COLO668 (cell line): ENCODE measurements around the gene IL17B.

Experiments
- DNase-seq: peaks from one replicate; lab custom pipeline; 2025; ENCODE audit not compliant: unreplicated experiment; lab: John Stamatoyannopoulos, UW

Gene IL17B

DNA sequence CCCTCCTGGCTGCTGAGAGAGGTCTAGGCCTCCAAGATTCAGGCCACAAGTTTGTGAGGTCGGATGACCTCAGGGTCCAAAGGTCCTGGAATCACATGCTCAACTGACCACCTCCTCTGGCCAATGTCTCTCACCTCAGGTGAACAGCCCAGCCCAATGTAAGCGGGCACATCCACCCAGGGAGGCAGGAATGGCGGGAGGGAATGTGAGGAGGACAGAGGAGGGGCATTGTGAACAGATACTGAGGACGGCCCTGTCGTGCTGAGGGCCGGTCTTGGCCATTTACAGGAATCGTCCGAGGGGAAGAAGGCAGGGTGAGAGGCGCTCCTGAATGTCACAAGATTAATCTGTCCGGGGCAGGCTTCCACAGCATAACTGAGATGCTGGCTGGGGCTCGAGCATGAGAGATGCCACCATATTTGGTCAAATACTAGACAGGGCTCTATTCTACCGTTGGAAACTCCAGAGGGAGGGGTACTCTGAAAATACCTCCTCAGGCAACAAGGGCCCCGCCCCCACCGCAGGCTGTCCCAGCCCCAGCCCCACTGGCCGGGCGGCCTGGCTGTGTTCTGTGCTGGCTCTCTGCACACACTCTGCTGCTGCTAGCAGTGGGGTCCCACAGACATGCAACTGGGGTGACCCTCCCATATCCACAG, 1.5 kb upstream of the IL17B start:
- DNase-seq, result no peak

DNA sequence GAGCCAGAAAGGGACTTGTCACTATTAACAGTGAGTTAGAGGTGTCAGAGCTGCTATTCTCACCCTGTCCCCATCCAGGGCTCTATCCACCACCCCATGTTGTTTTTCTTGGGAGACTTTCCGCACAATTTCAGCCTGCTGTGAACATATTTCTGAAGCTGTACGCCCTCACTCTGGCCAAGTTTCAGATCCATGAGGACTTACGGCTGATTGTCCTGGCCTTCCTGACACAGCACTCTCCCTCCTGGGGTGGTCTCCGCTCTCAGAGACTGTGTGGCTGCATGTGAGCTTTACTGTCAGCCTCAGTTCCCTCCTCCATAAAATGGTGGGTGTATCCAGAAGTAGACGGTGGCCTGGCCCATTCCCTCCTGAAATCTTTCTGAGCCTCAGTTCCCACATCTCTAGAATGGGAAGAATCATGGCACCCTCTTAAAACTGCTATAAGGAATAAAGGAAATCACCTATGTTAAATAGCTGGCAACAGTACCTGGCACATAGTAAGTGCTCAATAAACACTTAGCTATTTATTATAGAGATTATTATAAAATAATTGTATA, 804 bp upstream of the IL17B start:
- DNase-seq, result no peak

DNA sequence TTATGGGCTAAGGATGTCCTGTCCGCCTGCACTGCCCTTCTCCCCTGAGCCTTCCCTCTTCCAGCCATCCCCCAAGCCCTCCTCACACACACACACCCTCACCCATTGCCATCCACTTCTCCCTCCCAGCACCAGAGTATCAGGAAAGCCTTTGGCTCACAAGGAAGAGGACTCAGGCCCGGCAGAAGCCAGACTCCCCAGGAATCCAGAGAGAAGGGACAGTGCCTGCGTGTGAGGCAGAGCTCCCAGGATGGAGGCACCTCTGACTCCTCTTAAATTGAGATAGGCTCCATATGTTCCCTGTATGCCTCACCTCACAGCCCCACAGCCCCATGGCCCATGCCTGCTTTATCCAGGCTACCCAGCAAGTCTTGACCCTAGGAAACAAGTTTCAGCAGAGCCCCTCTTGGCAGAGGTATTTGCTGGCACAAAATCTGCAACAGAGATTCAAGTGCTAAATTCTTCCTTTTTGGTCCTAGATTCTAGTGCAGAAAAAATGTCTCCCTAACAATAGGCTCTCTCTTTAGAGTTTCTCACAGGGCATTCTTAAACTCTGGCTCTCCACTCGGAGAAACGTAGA, 761 bp downstream of the IL17B start:
- DNase-seq, result no peak

DNA sequence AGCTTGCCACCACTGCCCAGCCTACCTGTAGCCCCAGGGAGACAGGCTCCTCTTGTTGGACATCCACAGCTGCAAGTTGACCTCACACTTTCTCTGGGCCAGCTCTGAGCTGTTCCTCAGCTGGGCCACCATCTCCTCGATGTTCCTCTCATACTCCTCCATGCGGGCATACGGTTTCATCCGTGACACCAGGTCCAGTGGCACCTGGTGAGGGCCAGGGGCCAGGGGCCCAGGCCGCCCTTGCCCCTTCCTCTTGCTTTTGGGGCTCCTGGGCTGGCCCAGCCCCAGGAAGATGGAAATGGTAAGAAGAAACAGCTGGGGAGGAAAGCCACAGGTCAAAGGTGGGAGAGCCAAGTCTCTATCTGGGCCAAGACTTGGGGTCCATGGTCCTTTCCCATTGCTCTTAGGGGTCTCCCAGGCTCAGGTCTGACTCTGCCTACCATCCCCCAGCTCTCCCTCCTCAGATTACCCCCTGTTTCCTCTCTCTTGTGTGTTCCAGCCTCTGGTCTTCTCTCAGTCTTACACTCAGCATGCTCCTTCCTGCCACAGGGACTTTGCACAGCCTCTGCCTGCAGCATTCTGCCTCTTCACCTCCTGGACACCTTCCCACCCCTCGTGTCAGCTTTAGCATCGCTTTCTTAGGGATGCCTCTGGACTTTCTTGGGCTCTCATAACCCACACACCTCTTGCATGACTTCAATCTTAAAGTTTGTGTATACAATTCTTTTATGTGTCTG, 2.2 kb downstream of the IL17B start:
- DNase-seq, result no peak

DNA sequence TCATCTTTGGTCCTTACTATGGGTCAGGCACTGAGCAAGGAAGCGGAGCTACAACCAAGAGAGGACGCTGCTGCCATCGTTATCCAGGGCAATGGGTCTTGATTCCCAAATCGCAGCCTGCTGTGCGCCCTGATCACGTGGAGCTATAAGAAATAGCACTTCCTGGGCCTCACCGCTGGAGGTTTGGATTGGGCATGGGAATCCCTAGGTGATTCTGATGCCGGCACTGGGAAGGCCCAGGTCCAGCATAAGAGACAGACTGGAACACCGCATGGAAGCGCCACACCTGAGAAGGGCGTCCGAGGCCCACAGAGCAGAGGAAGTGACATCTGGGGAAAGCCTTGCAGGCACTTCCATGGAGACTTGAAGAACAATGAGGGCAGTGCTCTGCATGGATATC, 3.0 kb downstream of the IL17B start:
- no peak for DNase-seq

DNA sequence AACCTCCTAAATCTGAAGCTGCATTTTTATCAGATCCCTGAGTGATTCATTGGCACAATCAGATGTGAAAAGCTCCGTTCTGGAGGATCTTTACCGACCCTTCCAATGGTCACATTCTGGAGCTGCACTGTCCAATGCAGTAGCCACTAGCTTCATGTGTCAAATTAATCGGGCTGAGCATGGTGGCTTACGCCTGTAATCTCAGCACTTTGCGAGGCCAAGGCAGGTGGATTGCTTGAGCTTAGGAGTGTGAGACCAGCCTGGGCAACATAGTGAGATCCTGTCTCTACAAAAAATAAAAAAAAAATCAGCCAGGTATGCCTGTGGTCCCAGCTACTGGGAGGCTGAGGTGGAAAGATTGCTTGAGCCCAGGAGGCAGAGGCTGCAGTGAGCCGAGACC, 3.7 kb downstream of the IL17B start:
- no peak for DNase-seq

DNA sequence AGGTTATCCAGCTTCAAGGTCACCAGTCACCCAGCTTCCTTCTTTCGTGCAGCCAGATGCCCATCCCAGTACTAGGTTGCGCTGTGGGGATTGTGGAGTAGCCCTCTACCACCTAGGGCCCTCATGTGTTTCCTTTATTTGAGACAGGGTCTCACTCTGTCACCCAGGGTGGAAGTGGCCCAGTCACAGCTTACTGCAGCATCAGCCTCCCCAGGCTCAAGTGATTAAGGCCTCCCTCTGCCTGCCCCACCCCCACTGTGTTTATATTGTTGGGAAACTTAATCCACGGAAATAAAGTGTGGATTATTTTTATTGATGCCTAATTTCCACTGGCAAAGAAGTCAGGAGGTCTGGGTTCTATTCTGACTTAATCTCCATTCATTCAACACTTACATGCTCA, 4.3 kb downstream of the IL17B start:
- DNase-seq, result no peak

DNA sequence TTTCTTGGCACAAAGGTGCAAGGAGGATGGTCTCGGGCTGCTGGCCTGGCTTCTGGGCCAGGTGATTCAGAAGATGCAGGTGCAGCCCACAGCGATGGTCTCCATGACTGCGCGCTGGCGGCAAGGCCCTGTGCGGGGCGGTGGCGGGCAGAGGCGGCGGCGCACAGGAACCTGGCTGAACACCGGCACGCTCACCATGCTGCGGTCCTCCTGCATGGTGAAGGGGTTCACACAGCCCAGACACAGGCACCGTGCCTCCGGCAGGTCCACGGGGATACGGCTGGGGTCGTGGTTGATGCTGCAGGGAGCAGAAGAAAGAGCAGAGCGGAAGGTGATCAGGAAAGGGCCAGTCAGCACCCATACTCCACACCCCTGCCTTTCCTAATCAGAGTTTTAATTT, 4.8 kb downstream of the IL17B start:
- DNase-seq, result no peak

DNA sequence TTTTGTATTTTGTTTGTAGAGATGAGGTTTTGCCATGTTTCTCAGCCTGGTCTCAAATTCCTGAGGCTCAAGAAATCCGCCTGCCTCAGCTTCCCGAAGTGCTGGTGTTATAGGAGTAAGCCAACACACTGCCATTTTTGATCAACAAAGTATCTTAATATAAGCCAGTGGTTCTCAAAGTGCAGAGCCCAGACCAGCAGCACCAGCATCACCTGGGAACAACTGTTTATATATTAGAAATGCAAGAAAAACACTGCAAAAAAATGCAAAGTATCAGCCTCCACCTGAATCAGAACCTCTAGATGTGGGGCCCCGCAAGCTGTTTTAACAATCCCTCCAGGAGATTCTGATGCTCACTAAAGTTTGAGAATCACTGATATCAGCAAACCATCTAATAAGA, 6.2 kb downstream of the IL17B start:
- no peak for DNase-seq

DNA sequence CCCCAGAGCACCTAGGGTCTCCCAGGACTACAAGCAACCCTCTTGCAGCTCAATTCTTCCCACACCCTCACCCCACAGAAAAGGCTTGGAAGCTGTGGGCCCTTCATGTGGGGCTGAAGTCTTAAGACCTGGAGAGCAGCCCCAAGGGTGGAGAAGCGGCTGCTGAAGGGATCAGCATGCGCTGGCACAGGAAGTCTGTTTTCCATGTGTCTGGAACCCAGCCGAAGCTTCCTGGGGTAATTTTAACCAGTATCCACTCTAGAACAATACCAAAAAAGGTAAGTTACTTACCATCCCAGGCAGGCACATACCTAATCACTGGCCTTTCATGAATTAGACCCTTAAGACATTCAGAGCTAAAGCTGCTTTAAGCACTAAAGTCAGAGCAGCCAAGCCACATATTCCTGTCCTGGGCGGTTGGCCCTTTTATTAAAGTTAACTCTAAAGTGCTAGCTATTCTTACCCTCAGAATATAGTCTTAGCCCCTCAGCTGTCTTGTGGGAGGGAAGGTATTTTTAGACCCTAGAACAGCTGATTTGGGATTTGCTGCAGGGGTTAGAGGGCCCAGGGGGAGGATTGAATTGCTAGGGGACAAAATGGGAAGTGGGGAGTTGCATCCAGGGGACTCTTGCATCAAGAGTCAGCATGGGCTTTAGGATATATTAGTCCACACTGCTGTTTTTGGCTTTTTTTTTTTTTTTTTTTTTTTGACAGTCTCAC, 6.9 kb downstream of the IL17B start:
- DNase-seq, result no peak

DNA sequence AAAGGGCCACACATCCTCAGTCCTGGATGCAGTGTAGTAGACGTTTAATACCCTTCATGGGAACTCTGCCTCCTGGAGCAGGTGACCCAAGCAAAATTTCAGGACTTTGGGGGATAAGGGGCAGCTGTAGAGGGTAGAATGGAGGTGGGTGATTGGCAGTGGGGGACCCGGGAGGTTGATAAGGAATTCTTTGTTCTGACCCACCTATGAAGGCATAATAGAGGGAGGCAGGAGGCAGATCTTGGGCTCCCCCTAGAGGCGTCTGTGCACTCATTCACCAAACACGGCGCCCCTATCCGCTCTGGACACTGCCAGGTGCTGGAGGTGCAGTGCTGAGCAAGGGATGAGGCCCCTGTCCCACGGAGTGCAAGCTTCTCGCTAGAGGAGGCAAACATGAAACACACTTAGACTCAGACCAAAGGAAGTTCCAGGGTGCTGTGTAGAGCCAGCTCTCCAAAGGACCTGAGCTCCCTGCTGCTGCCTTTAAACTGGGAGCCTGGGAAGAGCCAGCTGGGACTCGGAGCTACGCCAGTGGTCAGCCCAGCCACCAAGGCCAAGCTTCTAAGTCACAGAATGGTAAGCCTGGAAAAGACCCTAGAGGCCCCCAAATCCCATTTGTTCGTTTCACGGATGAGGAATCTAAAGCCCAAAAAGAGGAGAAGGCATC, 7.7 kb downstream of the IL17B start:
- DNase-seq, result peak; percentile 61

DNA sequence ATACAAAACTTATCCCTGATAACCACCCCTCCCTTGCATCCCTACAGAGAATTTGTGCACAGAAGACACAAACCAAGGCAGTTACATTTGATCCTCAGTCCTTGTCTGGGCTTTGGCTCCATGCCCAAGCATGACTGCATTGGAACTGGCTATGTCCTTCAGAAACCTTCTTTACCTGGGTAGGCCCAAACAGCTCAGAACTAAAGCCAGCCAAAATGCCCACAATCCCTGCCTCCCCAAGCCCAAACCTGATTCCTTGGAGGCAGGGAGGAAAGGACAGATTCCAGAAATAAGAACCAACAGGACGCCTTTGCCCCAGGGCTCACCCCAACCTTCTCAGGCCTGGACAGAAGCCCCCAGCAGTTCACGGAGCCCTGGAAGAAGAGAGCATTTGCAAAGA, 8.2 kb downstream of the IL17B start:
- no peak for DNase-seq

DNA sequence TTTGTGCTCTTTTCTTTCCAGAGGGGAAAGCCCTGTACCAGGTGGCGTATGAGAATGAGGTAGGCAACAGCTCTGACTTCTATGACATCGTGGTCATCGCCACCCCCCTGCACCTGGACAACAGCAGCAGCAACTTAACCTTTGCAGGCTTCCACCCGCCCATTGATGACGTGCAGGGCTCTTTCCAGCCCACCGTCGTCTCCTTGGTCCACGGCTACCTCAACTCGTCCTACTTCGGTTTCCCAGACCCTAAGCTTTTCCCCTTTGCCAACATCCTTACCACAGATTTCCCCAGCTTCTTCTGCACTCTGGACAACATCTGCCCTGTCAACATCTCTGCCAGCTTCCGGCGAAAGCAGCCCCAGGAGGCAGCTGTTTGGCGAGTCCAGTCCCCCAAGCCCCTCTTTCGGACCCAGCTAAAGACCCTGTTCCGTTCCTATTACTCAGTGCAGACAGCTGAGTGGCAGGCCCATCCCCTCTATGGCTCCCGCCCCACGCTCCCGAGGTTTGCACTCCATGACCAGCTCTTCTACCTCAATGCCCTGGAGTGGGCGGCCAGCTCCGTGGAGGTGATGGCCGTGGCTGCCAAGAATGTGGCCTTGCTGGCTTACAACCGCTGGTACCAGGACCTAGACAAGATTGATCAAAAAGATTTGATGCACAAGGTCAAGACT, 11.0 kb downstream of the IL17B start:
- no peak for DNase-seq

DNA sequence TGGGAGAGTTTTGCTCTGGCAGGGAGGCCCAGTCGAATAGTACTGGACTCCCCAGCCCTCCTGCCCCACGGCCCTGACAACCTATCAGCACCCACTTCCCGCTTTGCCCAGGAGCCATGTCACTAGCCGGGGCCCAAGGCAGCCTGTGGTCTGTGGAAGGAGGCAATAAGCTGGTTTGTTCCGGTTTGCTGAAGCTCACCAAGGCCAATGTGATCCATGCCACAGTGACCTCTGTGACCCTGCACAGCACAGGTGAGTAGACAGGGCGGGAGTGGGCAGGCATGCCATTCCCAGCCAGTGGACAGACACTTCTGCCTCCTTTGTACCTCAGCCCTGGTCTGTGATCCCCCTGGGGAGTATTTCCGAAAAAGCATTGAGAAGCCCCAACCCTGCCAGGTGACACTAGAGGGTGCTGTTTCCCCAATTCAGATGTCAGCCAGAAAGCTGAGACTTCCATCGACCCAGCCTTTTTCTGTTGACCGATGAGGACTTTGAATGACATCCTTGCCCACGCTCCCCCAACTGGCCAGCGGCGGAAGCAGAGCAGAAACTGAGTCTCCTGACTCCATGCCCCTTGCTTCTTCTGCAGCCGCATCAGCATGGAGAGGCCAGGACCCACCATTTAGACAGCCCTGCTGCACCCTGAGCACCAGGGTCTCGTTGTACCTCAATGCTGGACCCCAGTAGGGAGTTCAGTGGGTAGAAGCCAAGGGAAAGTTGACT, 11.7 kb downstream of the IL17B start:
- DNase-seq, result peak; percentile 29

DNA sequence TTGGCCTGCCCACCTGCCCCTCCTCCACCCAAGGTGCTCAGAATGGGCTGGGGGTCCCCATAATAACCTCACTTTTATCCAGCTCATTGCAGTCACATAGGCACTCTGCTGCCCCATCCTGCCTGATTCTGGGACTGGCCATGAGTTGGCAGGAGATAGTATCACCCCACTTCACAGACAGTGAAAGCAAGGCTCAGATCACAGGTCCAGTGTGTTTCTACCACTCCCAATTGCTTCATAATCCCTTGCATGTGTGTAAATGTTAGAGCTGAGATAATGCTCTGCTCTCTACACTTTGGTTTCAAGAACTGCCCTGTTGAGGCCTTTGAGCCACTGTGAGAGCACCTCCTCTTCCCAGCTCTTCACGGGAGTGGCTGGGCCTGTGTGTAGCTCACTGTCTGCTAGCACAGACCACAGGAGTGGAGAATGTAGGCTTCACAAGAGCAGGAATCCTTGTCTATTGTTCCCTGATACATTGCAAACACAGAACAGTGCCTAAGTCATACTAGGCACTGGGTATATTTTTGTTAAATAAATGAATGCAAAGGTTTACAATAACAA, 12.8 kb downstream of the IL17B start:
- DNase-seq, result no peak

DNA sequence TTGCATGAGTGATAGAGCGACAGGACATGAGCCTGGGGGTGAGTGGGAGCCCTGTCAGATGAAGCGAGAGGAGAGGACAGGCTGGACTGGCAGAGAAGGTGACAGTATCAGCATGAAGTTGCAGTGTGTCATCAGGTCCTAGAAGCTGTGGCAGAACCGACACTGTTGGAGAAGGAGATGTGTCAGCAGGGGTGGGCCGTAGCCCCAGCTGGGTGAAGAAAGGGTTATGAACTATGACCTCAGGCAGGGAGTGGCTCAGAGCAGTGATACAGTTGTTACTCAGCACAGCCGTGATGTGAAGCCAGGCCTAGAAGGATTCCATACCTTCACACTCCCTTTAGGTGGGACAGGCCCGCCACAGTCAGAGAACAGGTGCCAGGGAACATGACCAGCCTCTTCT, 13.7 kb downstream of the IL17B start:
- DNase-seq, result no peak

DNA sequence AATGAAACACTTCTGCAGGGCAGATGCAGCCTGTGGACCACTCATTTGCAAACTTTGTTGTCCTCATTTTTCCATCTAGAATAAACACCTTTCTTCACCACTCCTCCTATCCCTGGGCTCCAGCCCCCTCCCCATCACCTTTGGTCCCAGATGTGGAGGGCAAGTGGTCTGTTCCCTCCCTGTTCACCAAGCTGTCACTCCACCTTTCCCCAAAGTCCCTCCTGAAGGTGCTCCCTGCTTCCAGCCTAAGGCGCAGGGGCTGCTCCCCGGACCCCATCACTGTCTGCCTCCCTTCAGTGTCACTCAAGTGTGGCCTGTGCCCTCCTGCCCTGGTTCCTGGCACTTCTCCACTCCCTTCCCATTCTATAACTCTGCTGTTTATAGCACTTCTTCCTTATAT, 14.4 kb downstream of the IL17B start:
- no peak for DNase-seq

DNA sequence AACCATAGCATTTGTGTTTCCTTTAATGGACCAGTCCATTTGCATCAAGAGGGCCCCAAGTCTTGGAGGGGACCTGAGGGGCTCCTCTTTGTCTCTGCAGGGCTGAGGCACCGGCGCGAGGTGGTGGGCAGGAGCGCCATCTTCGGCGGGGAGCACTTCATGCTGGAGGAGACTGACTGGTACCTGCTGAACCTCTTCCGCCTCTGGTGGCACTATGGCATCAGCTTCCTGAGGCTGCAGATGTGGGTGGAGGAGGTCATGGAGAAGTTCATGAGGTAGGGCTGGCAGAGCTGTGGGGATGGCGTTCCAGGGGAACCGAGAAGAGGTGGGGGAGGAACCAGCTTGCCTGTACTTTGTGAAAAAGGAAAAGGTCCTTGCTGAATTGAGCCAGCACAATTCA, 15.2 kb downstream of the IL17B start:
- no peak for DNase-seq

DNA sequence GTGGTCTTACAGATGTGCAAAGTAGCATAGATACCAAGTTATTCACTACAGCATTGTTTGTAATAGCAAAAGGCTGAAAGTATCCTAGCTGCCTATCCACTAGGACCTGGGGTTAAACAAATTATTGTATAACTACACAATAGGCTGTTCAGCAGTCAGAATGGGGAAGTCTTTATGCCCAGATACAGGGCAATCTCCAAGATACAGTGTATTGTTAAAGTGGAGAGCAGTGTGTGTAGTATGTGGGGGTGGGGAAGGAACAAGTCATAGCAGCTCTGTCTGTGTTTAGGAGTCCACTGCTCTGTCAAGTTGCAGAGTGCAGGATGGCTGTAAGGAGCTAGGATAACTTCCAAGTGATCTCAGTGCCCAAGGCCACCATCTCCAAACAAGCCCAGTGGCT, 15.7 kb downstream of the IL17B start:
- no peak for DNase-seq

DNA sequence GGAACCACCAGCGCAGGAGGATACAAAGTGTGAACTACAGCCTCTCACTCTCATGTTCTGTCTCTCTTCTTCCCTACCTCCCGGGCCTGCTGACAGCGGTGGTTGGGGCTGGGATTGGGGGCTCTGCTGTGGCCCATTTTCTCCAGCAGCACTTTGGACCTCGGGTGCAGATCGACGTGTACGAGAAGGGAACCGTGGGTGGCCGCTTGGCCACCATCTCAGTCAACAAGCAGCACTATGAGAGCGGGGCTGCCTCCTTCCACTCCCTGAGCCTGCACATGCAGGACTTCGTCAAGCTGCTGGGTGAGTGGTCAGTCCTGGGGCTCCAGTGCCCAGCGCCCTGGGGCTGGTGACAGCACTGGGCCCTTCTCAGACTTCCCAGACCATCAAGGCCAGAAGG, 16.6 kb downstream of the IL17B start:
- DNase-seq, result no peak
